Panc1 (cell line): Measurements from ENCODE around the gene DIAPH3. TPM values are rescaled to one million over a fixed set of nuclear protein-coding genes. Genes with fewer than 3 reads are reported as not detected.

Experiments used
- ATAC-seq: fragments of 200-7000 bp; cut with Tn5 transposase; 2 replicates; pipeline ENCODE4 v1.9.1; 2020; ENCODE audit warnings: mild to moderate bottlenecking, moderate library complexity
- BruUV-seq: library from RNA; stranded (reverse); fragments of 400-500 nt; replicated peaks from 2 replicates; lab custom pipeline; 2021; lab: Mats Ljungman, UMichigan
- CTCF ChIA-PET: fragments of 300-600 bp; sonication (Branson Sonifier 250); formaldehyde crosslinking; loops from one replicate; lab custom pipeline; 2022; ENCODE audit warnings: antibody characterized with exemption; lab: Charles Lee
- POLR2A ChIA-PET: fragments of 300-600 bp; sonication (Branson Sonifier 250); formaldehyde crosslinking; loops from one replicate; lab custom pipeline; 2022; ENCODE audit warnings: antibody characterized with exemption; lab: Charles Lee
- DNase-seq: peaks from one replicate; pipeline ENCODE4 v3.0.0-alpha.2; 2010; ENCODE audit warnings: low read depth, low spot score
- H3K27ac ChIP-seq: 2 replicates; pipeline ENCODE4 v1.5.1; 2011; ENCODE audit warnings: mild to moderate bottlenecking, low read length, inconsistent platforms
- H3K27me3 ChIP-seq: fragments of 200-500 bp; sonication (Bioruptor generic); 2 replicates; pipeline ENCODE4 v1.6.0; 2014; ENCODE audit warnings: low read length, inconsistent platforms; ENCODE audit not compliant: control insufficient read depth, insufficient read depth
- H3K36me3 ChIP-seq: fragments of 200-500 bp; sonication (Bioruptor generic); 2 replicates; pipeline ENCODE4 v1.5.1; 2014; ENCODE audit warnings: inconsistent platforms, mild to moderate bottlenecking, low read length, moderate library complexity; ENCODE audit not compliant: control insufficient read depth, insufficient read depth
- H3K4me1 ChIP-seq: 2 replicates; pipeline ENCODE4 v1.5.1; 2011; ENCODE audit warnings: inconsistent platforms, mild to moderate bottlenecking, low read length, moderate library complexity; ENCODE audit not compliant: control insufficient read depth, insufficient read depth
- H3K4me3 ChIP-seq, 2 experiments: 2 replicates each; pipeline ENCODE4 v1.5.1; 2011 to 2012; ENCODE audit warnings: low read depth in 2 of 2, low read length in 2 of 2, mild to moderate bottlenecking in 2 of 2, inconsistent platforms in 1 of 2, moderate library complexity in 1 of 2
- H3K9me3 ChIP-seq: fragments of 200-500 bp; sonication (Bioruptor generic); 2 replicates; pipeline ENCODE4 v1.5.1; 2014; ENCODE audit warnings: low read depth, mild to moderate bottlenecking, inconsistent platforms, low read length, moderate library complexity; ENCODE audit not compliant: control insufficient read depth, insufficient read depth
- POLR2AphosphoS5 ChIP-seq: IDR thresholded peaks from 2 replicates; pipeline ENCODE4 v1.6.1; 2012; ENCODE audit warnings: mild to moderate bottlenecking, low read depth, low read length, moderate library complexity
- SIN3A ChIP-seq: IDR thresholded peaks from 2 replicates; pipeline ENCODE4 v1.6.1; 2012; ENCODE audit warnings: low read depth, mild to moderate bottlenecking, low read length, moderate library complexity, borderline replicate concordance; ENCODE audit not compliant: insufficient read depth
- TCF7L2 ChIP-seq: IDR thresholded peaks from 2 replicates; pipeline ENCODE4 v1.6.1; 2011; ENCODE audit warnings: mild to moderate bottlenecking, low read depth, low read length, inconsistent platforms
- in situ Hi-C: cut with HindIII; loops from 2 replicates; pipeline ENCODE4 v1.10.0; 2016; ENCODE audit warnings: low sequenced_read_pairs, low pct_unique_long_range_greater_than_20kb
- intact Hi-C: fragments of 100-400 bp; cut with micrococcal nuclease; formaldehyde crosslinking; loops from one replicate; pipeline ENCODE4 v1.10.0; 2022; ENCODE audit not compliant: unreplicated experiment
- total RNA-seq: library from RNA; stranded (reverse); gene quantifications from one replicate; pipeline ENCODE4 v1.2.1, GENCODE V29; 2021; ENCODE audit not compliant: unreplicated experiment
- TF ChIP-seq, protein P1 (sequence below), 2 experiments: IDR thresholded peaks; 2 replicates each; pipeline ENCODE4 v1.6.1; 2011 to 2012; ENCODE audit warnings: low read depth in 2 of 2, control low read depth in 1 of 2, low read length in 1 of 2, mild to moderate bottlenecking in 1 of 2, moderate library complexity in 1 of 2; ENCODE audit not compliant: insufficient read depth in 1 of 2
- TF ChIP-seq, protein P2 (sequence below): fragments of 450-650 bp; IDR thresholded peaks from 2 replicates; pipeline ENCODE4 v1.5.1; 2017; ENCODE audit warnings: mild to moderate bottlenecking

DIAPH3 gene
- total RNA-seq, 1 experiment from 2014 or later = 15.4 TPM

DNA sequence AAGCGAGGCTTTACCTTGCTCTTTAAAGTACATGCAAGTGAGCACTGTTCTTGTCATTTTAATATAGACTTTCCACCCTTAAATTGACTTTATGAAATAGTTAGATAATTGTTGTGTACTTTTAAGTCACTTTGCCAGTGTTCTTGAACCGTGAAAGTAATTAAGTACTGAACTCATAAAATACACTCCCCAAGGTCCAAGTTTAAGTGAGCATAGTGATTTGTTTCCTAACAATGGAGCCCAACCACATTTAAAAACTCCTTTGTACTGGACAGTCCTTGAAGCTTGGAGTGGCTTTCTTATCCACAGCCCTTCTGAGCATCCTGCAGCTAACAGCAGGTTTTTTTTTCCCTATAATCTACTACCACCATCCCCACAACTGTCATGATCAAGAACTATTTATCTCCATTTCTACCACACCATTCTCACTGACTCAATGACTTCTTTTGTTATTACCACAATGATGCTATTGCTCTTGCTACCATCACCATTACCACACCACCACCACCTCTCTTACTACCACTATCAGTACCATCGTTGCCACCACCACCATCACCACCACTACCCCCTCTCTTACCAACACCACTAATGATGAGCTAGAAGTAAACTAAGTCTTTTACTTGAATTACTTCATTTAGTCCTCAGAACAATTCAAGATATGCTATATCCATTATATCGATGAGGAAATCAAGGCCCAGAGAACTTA, 452.6 kb downstream of the DIAPH3 start:
- no peaks in the 10 kb centered on the region for H3K9me3 ChIP-seq
- POLR2A ChIA-PET = no interaction called here
- no peaks in the 10 kb centered on the region for H3K36me3 ChIP-seq
- intact Hi-C loops (no loop called here), in situ Hi-C loops (no loop called here)
- no peak for TF ChIP-seq SIN3A
- TF ChIP-seq POLR2AphosphoS5 = no peak
- TF ChIP-seq, protein P1, sequence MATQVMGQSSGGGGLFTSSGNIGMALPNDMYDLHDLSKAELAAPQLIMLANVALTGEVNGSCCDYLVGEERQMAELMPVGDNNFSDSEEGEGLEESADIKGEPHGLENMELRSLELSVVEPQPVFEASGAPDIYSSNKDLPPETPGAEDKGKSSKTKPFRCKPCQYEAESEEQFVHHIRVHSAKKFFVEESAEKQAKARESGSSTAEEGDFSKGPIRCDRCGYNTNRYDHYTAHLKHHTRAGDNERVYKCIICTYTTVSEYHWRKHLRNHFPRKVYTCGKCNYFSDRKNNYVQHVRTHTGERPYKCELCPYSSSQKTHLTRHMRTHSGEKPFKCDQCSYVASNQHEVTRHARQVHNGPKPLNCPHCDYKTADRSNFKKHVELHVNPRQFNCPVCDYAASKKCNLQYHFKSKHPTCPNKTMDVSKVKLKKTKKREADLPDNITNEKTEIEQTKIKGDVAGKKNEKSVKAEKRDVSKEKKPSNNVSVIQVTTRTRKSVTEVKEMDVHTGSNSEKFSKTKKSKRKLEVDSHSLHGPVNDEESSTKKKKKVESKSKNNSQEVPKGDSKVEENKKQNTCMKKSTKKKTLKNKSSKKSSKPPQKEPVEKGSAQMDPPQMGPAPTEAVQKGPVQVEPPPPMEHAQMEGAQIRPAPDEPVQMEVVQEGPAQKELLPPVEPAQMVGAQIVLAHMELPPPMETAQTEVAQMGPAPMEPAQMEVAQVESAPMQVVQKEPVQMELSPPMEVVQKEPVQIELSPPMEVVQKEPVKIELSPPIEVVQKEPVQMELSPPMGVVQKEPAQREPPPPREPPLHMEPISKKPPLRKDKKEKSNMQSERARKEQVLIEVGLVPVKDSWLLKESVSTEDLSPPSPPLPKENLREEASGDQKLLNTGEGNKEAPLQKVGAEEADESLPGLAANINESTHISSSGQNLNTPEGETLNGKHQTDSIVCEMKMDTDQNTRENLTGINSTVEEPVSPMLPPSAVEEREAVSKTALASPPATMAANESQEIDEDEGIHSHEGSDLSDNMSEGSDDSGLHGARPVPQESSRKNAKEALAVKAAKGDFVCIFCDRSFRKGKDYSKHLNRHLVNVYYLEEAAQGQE (IDR thresholded peaks at IDR 0.05; ENCODE audit: insufficient read depth in 1 of 2, low read depth in 2 of 2, low read length in 1 of 2) = no peak
- TF ChIP-seq, protein P2, sequence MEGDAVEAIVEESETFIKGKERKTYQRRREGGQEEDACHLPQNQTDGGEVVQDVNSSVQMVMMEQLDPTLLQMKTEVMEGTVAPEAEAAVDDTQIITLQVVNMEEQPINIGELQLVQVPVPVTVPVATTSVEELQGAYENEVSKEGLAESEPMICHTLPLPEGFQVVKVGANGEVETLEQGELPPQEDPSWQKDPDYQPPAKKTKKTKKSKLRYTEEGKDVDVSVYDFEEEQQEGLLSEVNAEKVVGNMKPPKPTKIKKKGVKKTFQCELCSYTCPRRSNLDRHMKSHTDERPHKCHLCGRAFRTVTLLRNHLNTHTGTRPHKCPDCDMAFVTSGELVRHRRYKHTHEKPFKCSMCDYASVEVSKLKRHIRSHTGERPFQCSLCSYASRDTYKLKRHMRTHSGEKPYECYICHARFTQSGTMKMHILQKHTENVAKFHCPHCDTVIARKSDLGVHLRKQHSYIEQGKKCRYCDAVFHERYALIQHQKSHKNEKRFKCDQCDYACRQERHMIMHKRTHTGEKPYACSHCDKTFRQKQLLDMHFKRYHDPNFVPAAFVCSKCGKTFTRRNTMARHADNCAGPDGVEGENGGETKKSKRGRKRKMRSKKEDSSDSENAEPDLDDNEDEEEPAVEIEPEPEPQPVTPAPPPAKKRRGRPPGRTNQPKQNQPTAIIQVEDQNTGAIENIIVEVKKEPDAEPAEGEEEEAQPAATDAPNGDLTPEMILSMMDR = no peak
- no peak for TF ChIP-seq TCF7L2
- H3K27me3 ChIP-seq = no peaks in the 10 kb centered on the region
- no peak overlapping the region for H3K4me3 ChIP-seq
- H3K4me1 ChIP-seq = no peaks in the 10 kb centered on the region
- ATAC-seq = no peak
- CTCF ChIA-PET = interaction anchor here (0.6 kb wide), 1 partner anchor 632 kb away, joined by 3 read pairs; no protein-coding TSS in a partner anchor
- H3K27ac ChIP-seq = no peak overlapping the region
- no TSS peak for BruUV-seq
- DNase-seq = no peak

DNA sequence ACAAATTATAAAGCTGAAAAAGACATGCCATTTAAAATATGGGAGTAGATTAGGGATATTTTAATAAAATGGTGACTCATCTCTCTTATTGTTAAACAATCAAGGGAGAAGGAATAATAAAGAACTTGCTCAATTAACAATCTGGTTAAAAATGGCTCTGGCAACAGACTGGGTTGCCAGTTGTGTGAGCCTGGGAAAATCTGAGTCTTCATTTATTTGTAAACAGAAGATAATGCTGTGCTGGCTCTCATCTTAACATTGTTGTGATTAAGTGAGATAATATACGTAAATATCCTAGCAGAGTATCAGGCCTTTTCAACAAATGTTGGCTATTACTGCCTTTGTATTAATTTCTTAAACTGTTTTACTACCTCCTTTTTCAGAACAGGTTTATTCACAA, 453.3 kb downstream of the DIAPH3 start:
- H3K4me3 ChIP-seq = no peak overlapping the region
- POLR2A ChIA-PET = no interaction called here
- intact Hi-C loops = no loop called here
- no peaks in the 10 kb centered on the region for H3K27me3 ChIP-seq
- BruUV-seq = no TSS peak
- H3K27ac ChIP-seq = no peak overlapping the region
- H3K4me1 ChIP-seq = no peaks in the 10 kb centered on the region
- H3K9me3 ChIP-seq = no peaks in the 10 kb centered on the region
- DNase-seq (no peak), ATAC-seq (no peak)
- CTCF ChIA-PET = no interaction called here
- in situ Hi-C loops = no loop called here
- no peaks in the 10 kb centered on the region for H3K36me3 ChIP-seq
- TF ChIP-seq, protein P1 (IDR thresholded peaks at IDR 0.05; ENCODE audit: insufficient read depth in 1 of 2, low read depth in 2 of 2, low read length in 1 of 2) = no peak
- TF ChIP-seq POLR2AphosphoS5 (no peak), SIN3A (no peak), TCF7L2 (no peak)
- TF ChIP-seq, protein P2 = no peak
